HepG2 (cell line): Measurements from ENCODE around the gene TRIM15. TPM values are rescaled to one million over a fixed set of nuclear protein-coding genes. Genes with fewer than 3 reads are reported as not detected.

ENCODE experiments used
- ATAC-seq: fragments of 200-7000 bp; cut with Tn5 transposase; 3 replicates; pipeline ENCODE4 v1.9.1; 2020; ENCODE audit warnings: mild to moderate bottlenecking, moderate library complexity
- BruUV-seq: library from RNA; stranded (reverse); fragments of 400-500 nt; replicated peaks from 2 replicates; lab custom pipeline; 2021; lab: Mats Ljungman, UMichigan
- CTCF ChIA-PET: fragments of 300-600 bp; formaldehyde crosslinking; extraction: SDS; loops from one replicate; lab custom pipeline; 2021; ENCODE audit warnings: low total read pairs, inconsistent platforms, low intra/inter-chr PET ratio; lab: Yijun Ruan, JAX
- POLR2A ChIA-PET: fragments of 350-600 bp; sonication (Branson Sonifier 250); formaldehyde crosslinking; loops from one replicate; lab custom pipeline; 2020; ENCODE audit warnings: antibody characterized with exemption, inconsistent platforms; lab: Yijun Ruan, JAX
- DNase-seq: peaks from one replicate; pipeline ENCODE4 v3.0.0-alpha.2; 2015; ENCODE audit warnings: low spot score
- FAIRE-seq: peaks from 3 replicates; lab custom pipeline; 2011; peaks lifted over from hg19 to GRCh38; lab: Jason Lieb, UNC
- H2AFZ ChIP-seq: one replicate; pipeline ENCODE4 v1.6.1; 2011; ENCODE audit warnings: low read length, inconsistent platforms
- H3K27ac ChIP-seq: fragments of 300-600 bp; 3 replicates; pipeline ENCODE4 v1.8.0; 2011; ENCODE audit warnings: mixed run types, mild to moderate bottlenecking, mixed read lengths, low read length, inconsistent platforms; ENCODE audit not compliant: insufficient read depth; ENCODE audit errors: extremely low read length
- H3K27me3 ChIP-seq, 2 experiments: fragments of 200-600 bp in 1 of 2; 2 replicates in 1 of 2; 3 replicates in 1 of 2; pipeline versions ENCODE4 v1.6.0 to v1.8.0; 2011; ENCODE audit warnings: low read length in 2 of 2, mild to moderate bottlenecking in 2 of 2, moderate library complexity in 2 of 2, inconsistent platforms in 1 of 2; ENCODE audit not compliant: insufficient read depth in 2 of 2, control insufficient read depth in 1 of 2
- H3K36me3 ChIP-seq, 2 experiments: fragments of 200-600 bp in 1 of 2; replicated peaks in 1 of 2; 2 replicates in 1 of 2; 3 replicates in 1 of 2; pipeline versions ENCODE4 v1.5.1 to v1.8.0; 2011; ENCODE audit warnings: low read length in 2 of 2, inconsistent platforms in 1 of 2; ENCODE audit not compliant: insufficient read depth in 2 of 2, control insufficient read depth in 1 of 2
- H3K4me1 ChIP-seq: 2 replicates; pipeline ENCODE4 v1.5.1; 2012; ENCODE audit warnings: low read length, inconsistent platforms; ENCODE audit not compliant: insufficient read depth
- H3K4me2 ChIP-seq: 2 replicates; pipeline ENCODE4 v1.6.0; 2011; ENCODE audit warnings: low read depth, low read length, inconsistent platforms
- H3K4me3 ChIP-seq, 3 experiments: fragments of 200-600 bp in 1 of 3; sonication (generic), shearing (Covaris generic) in 1 of 3; replicated peaks in 1 of 3; 2 replicates each; pipeline ENCODE4 v1.5.1; 2011 to 2016; ENCODE audit warnings: low read length in 3 of 3, inconsistent platforms in 2 of 3, low read depth in 2 of 3, mild to moderate bottlenecking in 2 of 3, control low read depth in 1 of 3, mixed read lengths in 1 of 3; ENCODE audit not compliant: insufficient read depth in 1 of 3
- H3K79me2 ChIP-seq: one replicate; pipeline ENCODE4 v1.6.1; 2011; ENCODE audit warnings: low read length, inconsistent platforms; ENCODE audit not compliant: insufficient read depth
- H3K9ac ChIP-seq: 2 replicates; pipeline ENCODE4 v1.6.0; 2011; ENCODE audit warnings: mild to moderate bottlenecking, low read depth, low read length, inconsistent platforms; ENCODE audit not compliant: insufficient read depth
- H3K9me3 ChIP-seq: 2 replicates; pipeline ENCODE4 v1.5.1; 2012; ENCODE audit warnings: mild to moderate bottlenecking, low read length
- H4K20me1 ChIP-seq: 2 replicates; pipeline ENCODE4 v1.6.0; 2011; ENCODE audit warnings: inconsistent platforms, mild to moderate bottlenecking, low read length, moderate library complexity; ENCODE audit not compliant: insufficient read depth
- BCL6 ChIP-seq: IDR thresholded peaks from 2 replicates; pipeline ENCODE4 v1.6.1; 2016; ENCODE audit warnings: missing genetic modification reagents, missing compliant biosample characterization
- IRX3 ChIP-seq: sonication (generic); formaldehyde crosslinking; IDR thresholded peaks from 2 replicates; pipeline ENCODE4 v1.8.1; 2023; ENCODE audit warnings: mild to moderate bottlenecking, low read depth, missing genetic modification reagents, borderline replicate concordance
- SRSF1 ChIP-seq: fragments of 200-400 bp; formaldehyde crosslinking; optimal IDR thresholded peaks from 2 replicates; pipeline ENCODE3; 2017; ENCODE audit warnings: mild to moderate bottlenecking, low read depth, low read length, moderate library complexity
- SRY ChIP-seq: sonication (generic); formaldehyde crosslinking; IDR thresholded peaks from 2 replicates; pipeline ENCODE4 v1.8.0; 2022; ENCODE audit warnings: mild to moderate bottlenecking, missing genetic modification reagents
- ZMAT3 ChIP-seq: sonication (generic); formaldehyde crosslinking; conservative IDR thresholded peaks from 2 replicates; pipeline ENCODE4 v1.7.0; 2021; ENCODE audit warnings: missing genetic modification reagents
- ZNF543 ChIP-seq: sonication (generic); formaldehyde crosslinking; IDR thresholded peaks from 2 replicates; pipeline ENCODE4 v1.4.0; 2020; ENCODE audit warnings: mild to moderate bottlenecking, missing genetic modification reagents
- WGBS: methylation state at CpG from one replicate; pipeline ENCODE4 v1.1.6; 2017; ENCODE audit warnings: low lambda C conversion rate; 5-methylcytosine and 5-hydroxymethylcytosine counted together
- in situ Hi-C: cut with HindIII; loops from 2 replicates; pipeline ENCODE4 v1.10.0; 2017; ENCODE audit warnings: low pct_unique_long_range_greater_than_20kb; ENCODE audit not compliant: extremely low pct_ligation_motif_present
- intact Hi-C: fragments of 100-400 bp; cut with micrococcal nuclease; formaldehyde crosslinking; loops from one replicate; pipeline ENCODE4 v1.10.0; 2022; ENCODE audit not compliant: unreplicated experiment
- polyA plus RNA-seq, 8 experiments: library from polyadenylated mRNA; depleted of rRNA in 3 of 8; stranded (reverse) in 7 of 8; unstranded in 1 of 8; fragments of >200 nt; fragmentation: Illumina TruSeq in 4 of 8; extraction: Trizol in 4 of 8; gene quantifications; 2 replicates each; pipeline versions ENCODE4 v1.2.1 to v1.2.3, GENCODE V29; 2011 to 2016; ENCODE audit warnings: low read depth in 4 of 8, missing spikeins in 1 of 8, mixed read lengths in 1 of 8; ENCODE audit not compliant: insufficient read depth in 1 of 8
- total RNA-seq, 5 experiments: library from RNA; depleted of rRNA; stranded (reverse); fragments of >200 nt; fragmentation: Illumina TruSeq; extraction: Trizol; gene quantifications; 2 replicates each; pipeline ENCODE4 v1.2.3, GENCODE V29; 2016; ENCODE audit warnings: low read depth in 1 of 5
- TF ChIP-seq, protein P1 (sequence below): sonication (generic); formaldehyde crosslinking; IDR thresholded peaks from 2 replicates; pipeline ENCODE4 v1.4.0; 2020; ENCODE audit warnings: mild to moderate bottlenecking, missing genetic modification reagents
- TF ChIP-seq, protein P2 (sequence below): sonication (generic); formaldehyde crosslinking; IDR thresholded peaks from 2 replicates; pipeline ENCODE4 v1.4.0; 2020; ENCODE audit warnings: missing genetic modification reagents, low read depth, mild to moderate bottlenecking, borderline replicate concordance
- TF ChIP-seq, protein P3 (sequence below), 2 experiments: sonication (generic) in 1 of 2; formaldehyde crosslinking in 1 of 2; IDR thresholded peaks; 2 replicates each; pipeline versions ENCODE4 v1.6.1 to v1.9.0; 2014 to 2022; ENCODE audit warnings: antibody characterized with exemption in 1 of 2, borderline replicate concordance in 1 of 2, inconsistent platforms in 1 of 2, low read depth in 1 of 2, missing genetic modification reagents in 1 of 2

TRIM15 gene
- total and polyA plus RNA-seq, 2 of the 13 experiments (the other 11 are each of a cell fraction or from before 2014, with no cell fraction given): 35.1 to 38.2 TPM

DNA sequence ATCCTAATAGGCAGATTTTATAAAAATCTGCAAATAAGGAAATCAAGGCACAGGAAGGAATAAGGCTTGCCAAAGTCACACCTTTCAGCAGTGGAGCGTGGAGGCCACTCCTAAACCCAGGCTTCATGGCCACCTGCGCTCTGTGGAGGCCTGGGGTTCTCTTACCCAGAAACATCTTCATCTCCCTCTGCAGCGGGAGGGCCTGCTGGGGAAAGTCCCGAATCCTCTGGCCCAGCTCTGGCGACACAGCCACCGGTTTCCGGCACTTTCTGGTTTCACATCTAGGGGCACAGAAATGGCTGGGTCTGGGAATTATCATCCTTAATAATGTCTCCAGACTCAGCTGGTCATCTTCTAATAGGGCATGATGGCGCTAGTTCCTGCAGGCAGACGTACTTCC, 6.6 kb upstream of the TRIM15 start:
- in situ Hi-C loops (no loop called here), intact Hi-C loops (no loop called here)
- POLR2A ChIA-PET: no interaction called here
- Histone ChIP-seq H3K27ac (no peak overlapping the region), H2AFZ (no peak overlapping the region), H3K9ac (no peak overlapping the region), H3K4me3 (no peak overlapping the region), H3K79me2 (no peaks in the 10 kb centered on the region), H3K27me3 (no peaks in the 10 kb centered on the region), H3K4me2 (no peak overlapping the region), H3K4me1 (peaks cover 69% of the 10 kb centered on the region), H3K36me3 (no peaks in the 10 kb centered on the region), H4K20me1 (no peaks in the 10 kb centered on the region), H3K9me3 (no peaks in the 10 kb centered on the region)
- CTCF ChIA-PET: no interaction called here
- BruUV-seq: no TSS peak
- TF ChIP-seq, protein P1, sequence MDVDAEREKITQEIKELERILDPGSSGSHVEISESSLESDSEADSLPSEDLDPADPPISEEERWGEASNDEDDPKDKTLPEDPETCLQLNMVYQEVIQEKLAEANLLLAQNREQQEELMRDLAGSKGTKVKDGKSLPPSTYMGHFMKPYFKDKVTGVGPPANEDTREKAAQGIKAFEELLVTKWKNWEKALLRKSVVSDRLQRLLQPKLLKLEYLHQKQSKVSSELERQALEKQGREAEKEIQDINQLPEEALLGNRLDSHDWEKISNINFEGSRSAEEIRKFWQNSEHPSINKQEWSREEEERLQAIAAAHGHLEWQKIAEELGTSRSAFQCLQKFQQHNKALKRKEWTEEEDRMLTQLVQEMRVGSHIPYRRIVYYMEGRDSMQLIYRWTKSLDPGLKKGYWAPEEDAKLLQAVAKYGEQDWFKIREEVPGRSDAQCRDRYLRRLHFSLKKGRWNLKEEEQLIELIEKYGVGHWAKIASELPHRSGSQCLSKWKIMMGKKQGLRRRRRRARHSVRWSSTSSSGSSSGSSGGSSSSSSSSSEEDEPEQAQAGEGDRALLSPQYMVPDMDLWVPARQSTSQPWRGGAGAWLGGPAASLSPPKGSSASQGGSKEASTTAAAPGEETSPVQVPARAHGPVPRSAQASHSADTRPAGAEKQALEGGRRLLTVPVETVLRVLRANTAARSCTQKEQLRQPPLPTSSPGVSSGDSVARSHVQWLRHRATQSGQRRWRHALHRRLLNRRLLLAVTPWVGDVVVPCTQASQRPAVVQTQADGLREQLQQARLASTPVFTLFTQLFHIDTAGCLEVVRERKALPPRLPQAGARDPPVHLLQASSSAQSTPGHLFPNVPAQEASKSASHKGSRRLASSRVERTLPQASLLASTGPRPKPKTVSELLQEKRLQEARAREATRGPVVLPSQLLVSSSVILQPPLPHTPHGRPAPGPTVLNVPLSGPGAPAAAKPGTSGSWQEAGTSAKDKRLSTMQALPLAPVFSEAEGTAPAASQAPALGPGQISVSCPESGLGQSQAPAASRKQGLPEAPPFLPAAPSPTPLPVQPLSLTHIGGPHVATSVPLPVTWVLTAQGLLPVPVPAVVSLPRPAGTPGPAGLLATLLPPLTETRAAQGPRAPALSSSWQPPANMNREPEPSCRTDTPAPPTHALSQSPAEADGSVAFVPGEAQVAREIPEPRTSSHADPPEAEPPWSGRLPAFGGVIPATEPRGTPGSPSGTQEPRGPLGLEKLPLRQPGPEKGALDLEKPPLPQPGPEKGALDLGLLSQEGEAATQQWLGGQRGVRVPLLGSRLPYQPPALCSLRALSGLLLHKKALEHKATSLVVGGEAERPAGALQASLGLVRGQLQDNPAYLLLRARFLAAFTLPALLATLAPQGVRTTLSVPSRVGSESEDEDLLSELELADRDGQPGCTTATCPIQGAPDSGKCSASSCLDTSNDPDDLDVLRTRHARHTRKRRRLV: no peak
- TF ChIP-seq, protein P2, sequence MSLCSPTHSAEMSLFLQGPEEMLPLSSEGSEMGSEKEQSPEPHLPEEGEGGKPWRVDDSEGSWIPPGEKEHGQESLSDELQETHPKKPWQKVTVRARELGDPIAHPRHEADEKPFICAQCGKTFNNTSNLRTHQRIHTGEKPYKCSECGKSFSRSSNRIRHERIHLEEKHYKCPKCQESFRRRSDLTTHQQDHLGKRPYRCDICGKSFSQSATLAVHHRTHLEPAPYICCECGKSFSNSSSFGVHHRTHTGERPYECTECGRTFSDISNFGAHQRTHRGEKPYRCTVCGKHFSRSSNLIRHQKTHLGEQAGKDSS: no peak
- no peak for TF ChIP-seq IRX3
- TF ChIP-seq, protein P3, sequence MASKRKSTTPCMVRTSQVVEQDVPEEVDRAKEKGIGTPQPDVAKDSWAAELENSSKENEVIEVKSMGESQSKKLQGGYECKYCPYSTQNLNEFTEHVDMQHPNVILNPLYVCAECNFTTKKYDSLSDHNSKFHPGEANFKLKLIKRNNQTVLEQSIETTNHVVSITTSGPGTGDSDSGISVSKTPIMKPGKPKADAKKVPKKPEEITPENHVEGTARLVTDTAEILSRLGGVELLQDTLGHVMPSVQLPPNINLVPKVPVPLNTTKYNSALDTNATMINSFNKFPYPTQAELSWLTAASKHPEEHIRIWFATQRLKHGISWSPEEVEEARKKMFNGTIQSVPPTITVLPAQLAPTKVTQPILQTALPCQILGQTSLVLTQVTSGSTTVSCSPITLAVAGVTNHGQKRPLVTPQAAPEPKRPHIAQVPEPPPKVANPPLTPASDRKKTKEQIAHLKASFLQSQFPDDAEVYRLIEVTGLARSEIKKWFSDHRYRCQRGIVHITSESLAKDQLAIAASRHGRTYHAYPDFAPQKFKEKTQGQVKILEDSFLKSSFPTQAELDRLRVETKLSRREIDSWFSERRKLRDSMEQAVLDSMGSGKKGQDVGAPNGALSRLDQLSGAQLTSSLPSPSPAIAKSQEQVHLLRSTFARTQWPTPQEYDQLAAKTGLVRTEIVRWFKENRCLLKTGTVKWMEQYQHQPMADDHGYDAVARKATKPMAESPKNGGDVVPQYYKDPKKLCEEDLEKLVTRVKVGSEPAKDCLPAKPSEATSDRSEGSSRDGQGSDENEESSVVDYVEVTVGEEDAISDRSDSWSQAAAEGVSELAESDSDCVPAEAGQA (IDR thresholded peaks at IDR 0.05; ENCODE audit: low read depth): no peak
- TF ChIP-seq, protein P3 (CRISPR knock-in tag; IDR thresholded peaks at IDR 0.05; ENCODE audit: borderline replicate concordance): no peak
- TF ChIP-seq BCL6 (CRISPR knock-in tag): no peak
- no peak for TF ChIP-seq ZNF543 (CRISPR knock-in tag)
- TF ChIP-seq ZMAT3 (CRISPR knock-in tag): no peak
- no peak for TF ChIP-seq SRY (CRISPR knock-in tag)
- no peak for TF ChIP-seq SRSF1
- WGBS: over 99% methylated on average over 9 of the region's 9 CpGs
- FAIRE-seq (no peak), ATAC-seq (no peak), DNase-seq (no peak)
